GM08714 (cell line): ENCODE data around the gene TNFRSF18.
"Not testable (repeated sequence)": the region's sequence is repeated elsewhere in the genome, so short reads cannot be mapped to it uniquely, and the experiment has no call there.

Source experiments
- H3K4me3 ChIP-seq: fragments of 200-500 bp; sonication (Bioruptor generic); 2 replicates; pipeline ENCODE4 v1.5.1; 2014; ENCODE audit warnings: mild to moderate bottlenecking, low read length, inconsistent platforms
- ZNF274 ChIP-seq: IDR thresholded peaks from 2 replicates; pipeline ENCODE4 v1.6.1; 2012; ENCODE audit warnings: mild to moderate bottlenecking, low read depth, low read length

The TNFRSF18 gene, protein sequence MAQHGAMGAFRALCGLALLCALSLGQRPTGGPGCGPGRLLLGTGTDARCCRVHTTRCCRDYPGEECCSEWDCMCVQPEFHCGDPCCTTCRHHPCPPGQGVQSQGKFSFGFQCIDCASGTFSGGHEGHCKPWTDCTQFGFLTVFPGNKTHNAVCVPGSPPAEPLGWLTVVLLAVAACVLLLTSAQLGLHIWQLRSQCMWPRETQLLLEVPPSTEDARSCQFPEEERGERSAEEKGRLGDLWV

DNA sequence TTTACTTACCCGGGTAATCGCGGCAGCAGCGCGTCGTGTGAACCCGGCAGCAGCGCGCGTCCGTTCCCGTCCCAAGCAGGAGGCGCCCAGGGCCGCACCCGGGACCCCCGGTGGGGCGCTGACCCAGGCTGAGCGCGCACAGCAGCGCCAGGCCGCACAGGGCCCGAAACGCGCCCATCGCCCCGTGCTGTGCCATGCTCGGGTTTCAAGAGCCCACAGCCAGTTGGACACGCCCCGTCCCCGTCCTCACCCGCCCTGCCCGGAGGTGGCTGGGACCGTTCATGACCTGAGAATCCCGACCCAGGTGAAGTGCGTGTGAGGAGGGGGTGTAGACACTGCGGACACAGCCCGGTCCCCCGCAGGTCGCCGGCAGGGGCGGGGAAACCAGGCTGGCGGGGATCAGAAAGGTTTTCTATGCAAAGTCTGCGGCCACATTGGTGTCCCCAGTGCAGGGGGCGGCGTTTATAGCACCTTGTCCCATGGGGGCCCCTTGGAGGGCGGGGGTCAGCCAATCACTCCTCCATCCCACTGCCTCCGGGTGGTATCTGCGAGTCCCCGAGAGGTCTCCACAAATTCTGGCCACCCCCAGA, at the start of gene TNFRSF18:
Gene TNFRSF18, minus strand, starts transcription at position 217 of the 590 bp plus-strand sequence. Its CDS starts 21 bp downstream, at position 196.
- TF ChIP-seq ZNF274, result no peak
- H3K4me3 ChIP-seq, result no peak within 1 kb of the TSS; the same call in 1 of the 2 replicates

DNA sequence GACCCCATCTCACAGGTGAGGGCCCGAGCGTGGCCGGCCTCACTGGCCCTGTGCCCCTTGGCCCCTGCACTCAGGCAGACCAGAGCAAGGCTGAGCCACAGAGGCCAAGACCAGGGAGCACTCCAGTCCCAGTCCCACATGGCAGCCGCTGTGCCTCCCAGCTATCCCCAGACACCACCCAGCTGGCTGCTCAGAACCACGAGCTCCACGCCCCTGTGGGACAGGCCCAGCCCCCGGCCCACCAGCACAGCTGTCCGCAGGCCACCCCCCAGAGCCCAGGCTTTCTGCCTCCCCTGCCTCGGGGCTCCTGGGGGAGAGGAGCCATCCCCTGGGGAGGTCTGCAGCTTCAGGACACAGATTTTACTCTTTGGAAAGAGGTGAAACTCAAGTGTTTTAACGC, 49.2 kb upstream of the TNFRSF18 start:
- no peak for TF ChIP-seq ZNF274

DNA sequence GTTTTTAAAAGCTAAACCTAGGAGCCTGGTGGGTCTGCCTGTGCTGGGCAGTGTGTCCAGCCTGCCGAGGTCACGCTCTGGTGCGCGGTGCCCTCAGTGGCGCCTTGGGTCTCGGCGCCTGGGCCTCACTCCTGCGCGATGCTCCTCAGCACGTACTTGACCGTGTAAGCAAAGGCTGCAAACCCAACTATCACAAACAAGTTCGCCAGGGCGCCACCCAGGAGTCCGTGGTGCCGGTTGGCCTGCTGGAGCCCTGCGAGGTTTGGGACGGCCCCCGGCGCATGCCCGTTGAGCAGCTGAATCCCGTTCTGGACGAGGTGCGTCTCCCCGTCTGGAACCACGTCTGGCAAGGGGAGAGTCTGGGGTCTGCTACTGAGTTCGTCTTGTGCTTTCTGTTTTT, 48.7 kb upstream of the TNFRSF18 start:
- no peak for TF ChIP-seq ZNF274
- no peak overlapping the region for H3K4me3 ChIP-seq

More for the DNA sequence above, 49.2 kb upstream of the TNFRSF18 start:
- no peak overlapping the region for H3K4me3 ChIP-seq

DNA sequence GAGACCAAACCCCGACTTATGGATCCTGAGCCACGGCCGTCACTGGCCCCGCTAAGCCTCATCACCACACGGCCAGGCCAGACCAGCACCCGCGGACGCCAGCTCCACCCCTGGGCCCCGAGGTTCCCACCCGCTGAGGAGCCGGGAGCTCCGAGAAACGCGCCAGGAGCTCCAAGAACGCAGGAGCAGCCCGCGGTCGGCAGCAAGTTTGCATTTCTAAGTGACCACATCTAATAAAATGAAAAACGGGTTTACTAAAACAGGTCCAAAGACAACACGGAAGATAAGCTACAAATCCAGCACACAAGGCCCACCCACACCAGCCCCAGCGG, 48.2 kb upstream of the TNFRSF18 start:
- H3K4me3 ChIP-seq, result no peak overlapping the region
- TF ChIP-seq ZNF274, result no peak

DNA sequence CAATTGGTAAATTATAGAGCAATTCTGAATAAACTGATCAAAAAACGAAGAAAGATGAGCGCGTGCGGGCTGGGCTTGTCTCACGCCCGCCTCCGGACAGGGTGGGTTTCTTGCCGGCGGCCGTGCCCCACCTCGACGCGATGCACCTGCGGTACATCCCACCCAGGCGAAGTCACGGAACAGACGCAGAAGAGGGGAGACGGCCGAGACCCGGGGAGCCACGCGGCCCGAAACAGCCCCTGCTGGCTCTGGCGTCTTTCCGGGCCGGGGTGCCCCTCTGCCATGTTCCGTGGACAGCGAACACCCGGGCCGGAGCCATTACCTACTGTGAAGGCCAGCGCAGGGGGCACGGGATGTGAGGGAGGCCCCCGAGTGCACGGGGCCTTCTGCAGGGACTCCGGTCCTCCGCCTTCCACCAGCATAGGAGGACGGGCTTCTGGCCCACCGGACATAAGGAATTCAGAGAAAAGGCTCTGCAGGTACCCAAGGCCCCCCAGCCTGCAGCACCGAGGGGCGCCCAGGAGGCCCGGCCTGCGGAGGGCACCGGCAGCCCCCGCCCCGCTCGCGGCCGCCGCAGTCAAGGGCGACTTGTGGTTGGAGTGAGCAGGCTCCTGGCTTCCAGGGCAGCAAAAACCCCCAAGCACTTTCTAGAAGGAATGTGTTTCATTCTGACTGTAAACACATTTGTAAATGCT, 47.7 kb upstream of the TNFRSF18 start:
- no peak overlapping the region for H3K4me3 ChIP-seq
- TF ChIP-seq ZNF274, result no peak

DNA sequence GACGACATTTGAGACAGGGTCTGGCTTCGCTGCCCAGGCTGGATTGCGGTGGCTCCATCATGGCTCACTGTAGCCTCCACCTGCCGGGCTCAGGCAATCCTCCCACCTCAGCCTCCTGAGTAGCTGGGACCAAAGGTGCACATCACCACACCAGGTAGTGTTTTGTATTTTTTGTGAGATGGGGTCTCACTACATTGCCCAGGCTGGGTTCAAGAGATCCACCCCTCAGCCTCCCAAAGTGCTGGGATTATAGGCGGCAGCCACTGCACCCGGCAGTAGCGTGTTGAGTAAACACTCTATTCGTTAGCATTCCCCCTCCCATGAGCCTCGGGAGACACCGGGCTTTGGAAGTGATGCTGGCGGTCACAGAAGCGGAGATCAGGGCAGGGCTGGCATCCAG, 46.9 kb upstream of the TNFRSF18 start:
- no peak for TF ChIP-seq ZNF274
- H3K4me3 ChIP-seq, result no peak overlapping the region

DNA sequence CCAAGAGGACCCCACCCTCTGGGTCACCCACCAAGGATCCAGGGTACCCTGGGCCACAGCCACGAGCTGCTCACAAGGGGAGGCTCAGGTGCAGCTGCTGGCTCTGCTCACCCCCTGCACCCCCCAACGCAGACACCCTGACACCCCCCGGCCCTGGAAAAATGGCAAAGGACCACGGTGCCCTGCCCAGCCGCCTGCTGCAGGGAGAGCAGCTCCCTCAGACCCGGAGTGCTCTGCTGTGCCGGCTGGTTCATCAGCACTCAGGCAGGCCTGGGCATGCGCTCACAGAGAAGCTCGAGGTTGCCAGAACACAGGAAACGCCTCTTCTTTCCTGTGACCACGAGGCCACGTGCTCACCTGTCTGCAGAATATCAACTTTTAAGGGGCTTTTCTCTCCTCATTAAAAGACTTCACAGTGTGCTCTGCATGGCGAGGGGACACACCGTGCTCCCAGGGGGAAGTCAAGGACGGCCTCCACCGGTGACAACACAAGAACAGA, 44.4 kb upstream of the TNFRSF18 start:
- H3K4me3 ChIP-seq, result no peak overlapping the region
- no peak for TF ChIP-seq ZNF274

DNA sequence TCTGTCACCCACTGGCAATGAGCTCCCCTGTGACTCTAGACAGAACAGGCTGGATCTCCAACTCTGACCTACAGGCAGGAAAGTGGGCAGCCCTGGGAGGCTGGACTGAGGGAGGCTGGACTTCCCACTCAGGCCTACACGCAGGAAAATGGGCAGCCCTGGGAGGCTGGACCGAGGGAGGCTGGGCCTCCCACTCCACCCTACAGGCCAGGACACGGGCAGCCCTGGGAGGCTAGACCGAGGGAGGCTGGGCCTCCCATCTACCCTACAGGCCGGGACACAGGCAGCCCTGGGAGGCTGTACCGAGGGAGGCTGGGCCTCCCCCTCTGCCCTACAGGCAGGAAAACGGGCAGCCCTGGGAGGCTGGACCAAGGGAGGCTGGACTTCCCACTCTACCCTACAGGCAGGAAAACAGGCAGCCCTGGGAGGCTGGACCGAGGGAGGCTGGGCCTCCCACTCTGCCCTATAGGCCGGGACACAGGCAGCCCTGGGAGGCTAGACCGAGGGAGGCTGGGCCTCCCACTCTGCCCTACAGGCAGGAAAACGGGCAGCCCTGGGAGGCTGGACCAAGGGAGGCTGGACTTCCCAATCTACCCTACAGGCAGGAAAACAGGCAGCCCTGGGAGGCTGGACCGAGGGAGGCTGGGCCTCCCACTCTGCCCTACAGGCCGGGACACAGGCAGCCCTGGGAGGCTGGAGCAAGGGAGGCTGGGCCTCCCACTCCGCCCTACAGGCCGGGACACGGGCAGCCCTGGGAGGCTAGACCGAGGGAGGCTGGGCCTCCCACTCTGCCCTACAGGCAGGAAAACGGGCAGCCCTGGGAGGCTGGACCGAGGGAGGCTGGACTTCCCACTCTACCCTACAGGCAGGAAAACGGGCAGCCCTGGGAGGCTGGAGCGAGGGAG, 41.9 kb upstream of the TNFRSF18 start:
- not testable (repeated sequence) for H3K4me3 ChIP-seq

DNA sequence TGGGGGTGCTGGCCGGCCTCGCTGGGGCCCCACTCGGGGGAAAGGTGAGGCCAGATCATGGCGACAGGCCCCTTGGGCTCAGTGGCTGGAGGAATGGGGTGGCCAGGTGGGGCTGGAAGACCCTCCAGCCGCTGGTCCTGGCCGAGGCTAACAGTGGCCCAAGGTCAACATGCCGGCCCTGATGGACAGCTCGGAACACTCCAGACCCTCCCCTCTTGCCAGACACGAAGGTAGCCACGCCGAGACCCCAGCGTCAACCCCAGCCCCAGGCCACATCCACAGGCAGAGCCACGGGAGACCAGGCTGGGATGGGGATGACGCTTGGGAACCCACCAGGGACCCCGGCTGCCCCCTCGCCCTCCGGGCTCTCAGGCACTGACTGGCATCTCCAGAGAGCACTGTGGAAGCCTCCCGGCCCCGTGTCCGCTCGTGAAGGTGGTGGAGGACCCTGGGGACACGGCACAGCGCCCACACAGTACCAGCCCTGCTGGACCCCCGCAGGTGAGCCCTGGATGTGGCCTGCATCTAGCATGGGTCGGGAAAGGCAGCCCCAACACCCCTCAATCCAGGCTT, 41.0 kb upstream of the TNFRSF18 start:
- H3K4me3 ChIP-seq, result no peak overlapping the region
- no peak for TF ChIP-seq ZNF274

DNA sequence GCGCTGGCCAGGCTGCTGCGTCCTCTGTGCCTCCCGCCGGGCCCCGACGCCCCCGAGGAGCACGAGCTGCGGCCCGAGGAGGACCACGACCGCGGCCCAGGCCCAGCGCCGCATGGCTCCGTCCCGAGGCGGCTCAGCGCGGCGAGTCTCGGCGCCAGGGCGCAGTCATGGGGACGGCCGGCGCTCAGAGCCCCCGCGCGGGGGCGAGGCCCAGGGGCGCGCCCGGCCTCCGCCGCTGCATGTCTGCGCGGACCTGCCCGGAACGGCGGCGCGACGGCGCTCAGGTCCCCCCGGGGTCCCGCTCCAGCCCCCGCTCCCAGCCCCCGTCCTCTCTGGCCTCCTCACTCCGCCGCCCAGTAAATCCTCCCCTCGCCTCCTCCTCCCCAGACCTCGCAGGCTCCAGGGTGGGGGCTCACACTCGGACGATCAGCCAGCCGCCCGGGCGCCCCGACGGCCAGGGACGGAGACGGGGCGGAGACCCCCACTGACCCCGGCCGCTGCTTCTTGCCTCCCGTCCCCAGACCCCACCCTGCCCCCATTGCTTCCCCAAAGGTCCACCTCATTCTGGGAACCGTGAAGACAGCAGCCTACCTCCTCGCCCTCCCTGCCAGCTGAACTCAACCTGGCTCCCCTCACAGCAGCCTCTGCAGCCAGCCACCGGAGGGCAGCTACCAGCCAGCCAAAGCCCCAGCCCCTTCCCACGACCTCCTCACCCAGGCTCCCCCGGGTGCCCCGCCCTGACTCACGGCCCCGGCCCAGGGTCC, 40.4 kb upstream of the TNFRSF18 start, which contains the start of gene C1QTNF12:
Gene C1QTNF12, minus strand, starts transcription at position 146 of the 764 bp plus-strand sequence. Its CDS starts 32 bp downstream, at position 114.
- no peak within 1 kb of the TSS for H3K4me3 ChIP-seq
- no peak for TF ChIP-seq ZNF274

DNA sequence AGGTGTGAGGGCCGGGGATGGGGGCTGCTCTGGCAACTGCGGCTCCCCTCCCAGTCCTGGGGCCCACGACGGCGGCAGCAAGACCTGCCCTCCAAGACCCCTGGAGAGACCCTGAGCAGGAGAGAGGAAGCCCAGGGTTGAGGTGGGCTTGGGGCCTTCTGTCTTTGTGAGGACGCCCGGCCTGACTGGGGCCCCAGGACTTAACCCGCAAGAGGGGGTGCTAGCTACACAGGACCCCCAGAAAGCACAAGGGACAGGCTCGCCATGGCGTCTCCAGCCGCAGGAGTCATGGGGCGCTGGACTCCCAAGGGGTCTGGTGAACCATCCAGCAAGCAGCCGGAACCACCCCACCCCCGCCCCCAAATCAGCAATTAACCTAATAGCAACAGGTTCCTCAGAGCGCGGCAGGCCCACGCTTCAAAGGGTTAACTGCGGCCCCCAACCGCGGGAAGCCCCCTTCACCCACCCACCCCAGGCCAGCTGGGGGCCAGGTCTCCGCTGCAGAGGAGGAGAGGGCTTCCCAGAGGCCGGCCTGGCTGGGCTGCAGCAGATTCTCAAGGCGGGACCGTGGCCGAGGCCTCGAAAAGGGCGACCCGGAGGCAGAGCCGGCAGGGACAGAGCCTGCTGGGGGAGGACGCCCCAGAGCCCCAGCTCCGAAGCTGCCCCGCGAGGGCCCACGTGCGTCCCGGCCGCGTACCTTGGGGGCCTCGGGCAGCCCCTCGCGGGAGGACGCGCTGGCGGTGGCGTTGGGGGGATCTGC, 39.6 kb upstream of the TNFRSF18 start:
- no peak overlapping the region for H3K4me3 ChIP-seq
- TF ChIP-seq ZNF274, result no peak

DNA sequence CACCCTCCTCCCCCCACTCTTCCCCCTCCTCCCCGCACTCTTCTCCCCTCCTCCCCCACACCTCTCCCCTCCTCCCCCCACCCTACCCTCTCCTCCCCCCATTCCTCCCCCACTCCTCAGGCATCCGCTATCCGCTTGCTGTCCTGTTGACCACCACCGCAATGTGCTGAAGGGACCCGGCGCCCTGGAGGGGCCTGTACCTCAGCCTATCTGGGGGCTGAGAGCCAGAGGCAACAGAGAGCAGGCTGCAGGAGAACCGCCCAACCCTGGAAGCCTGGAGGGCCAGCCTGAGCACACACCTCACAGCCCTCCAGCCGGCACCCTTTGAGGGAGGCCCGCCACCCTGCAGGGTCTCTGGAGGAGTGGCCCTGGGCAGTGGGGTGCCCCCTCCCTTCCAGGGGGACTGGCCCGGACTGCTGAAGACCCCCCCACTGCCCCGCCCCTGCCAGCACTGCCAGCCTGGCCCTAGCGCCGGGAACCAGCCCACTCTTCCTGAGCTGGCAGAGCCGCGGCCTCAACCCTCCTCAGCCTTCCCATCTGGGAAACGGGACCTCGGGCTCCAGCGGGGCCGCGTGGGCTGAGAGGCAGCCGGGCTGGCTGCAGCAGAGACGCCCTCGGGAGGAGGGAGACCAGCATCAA, 38.9 kb upstream of the TNFRSF18 start:
- H3K4me3 ChIP-seq, result no peak overlapping the region
- no peak for TF ChIP-seq ZNF274
